ENCODE data around the gene FANCE.

FANCE gene

DNA sequence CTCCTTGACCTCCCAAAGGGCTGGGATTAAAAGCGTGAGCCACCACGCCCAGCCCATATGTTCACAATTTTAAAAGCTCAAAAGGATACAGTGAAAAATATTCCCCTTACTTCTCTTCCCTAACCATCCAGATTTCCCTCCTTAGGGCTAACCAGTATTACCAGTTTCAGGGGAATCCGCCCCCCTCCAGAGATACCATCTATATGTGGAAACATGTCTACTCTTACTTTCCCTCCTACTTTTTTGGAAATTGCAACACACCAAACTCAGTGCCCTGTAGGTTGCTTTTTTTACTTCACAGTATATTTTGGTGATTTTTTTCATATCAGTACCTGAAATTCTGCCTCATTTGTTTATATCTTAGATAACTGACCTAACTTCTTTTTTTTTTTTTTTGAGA, 9.1 kb downstream of the FANCE start:
- no peak overlapping the region for H3K4me3 ChIP-seq (ENCODE audit: low read depth, low read length)
- DNase-seq (ENCODE audit: low read depth): no peak
- in situ Hi-C loops (cut with HindIII; ENCODE audit: low sequenced_read_pairs): no loop called here
- TF ChIP-seq, protein P1, sequence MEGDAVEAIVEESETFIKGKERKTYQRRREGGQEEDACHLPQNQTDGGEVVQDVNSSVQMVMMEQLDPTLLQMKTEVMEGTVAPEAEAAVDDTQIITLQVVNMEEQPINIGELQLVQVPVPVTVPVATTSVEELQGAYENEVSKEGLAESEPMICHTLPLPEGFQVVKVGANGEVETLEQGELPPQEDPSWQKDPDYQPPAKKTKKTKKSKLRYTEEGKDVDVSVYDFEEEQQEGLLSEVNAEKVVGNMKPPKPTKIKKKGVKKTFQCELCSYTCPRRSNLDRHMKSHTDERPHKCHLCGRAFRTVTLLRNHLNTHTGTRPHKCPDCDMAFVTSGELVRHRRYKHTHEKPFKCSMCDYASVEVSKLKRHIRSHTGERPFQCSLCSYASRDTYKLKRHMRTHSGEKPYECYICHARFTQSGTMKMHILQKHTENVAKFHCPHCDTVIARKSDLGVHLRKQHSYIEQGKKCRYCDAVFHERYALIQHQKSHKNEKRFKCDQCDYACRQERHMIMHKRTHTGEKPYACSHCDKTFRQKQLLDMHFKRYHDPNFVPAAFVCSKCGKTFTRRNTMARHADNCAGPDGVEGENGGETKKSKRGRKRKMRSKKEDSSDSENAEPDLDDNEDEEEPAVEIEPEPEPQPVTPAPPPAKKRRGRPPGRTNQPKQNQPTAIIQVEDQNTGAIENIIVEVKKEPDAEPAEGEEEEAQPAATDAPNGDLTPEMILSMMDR (IDR thresholded peaks at IDR 0.05; ENCODE audit: low read depth, low read length, missing control alignments): no peak

DNA sequence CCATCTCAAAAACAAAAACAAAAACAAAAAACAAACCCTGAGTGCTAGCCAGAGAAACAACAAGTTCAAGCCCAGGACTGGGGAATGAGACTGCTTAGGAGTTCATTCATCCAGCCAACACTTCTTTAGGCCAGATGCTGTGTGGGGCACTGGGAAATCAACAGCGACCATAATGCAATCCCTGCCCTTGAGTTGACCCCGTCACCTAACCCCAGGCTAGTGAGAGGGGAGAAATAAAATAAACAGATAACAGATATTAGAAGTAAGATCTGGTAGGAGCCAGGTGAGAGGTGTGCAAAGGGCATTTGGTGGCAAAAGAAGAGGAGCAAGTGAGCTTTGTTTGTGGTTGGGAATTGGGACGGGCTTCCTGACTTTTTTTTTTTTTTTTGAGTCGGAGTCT, 11.2 kb downstream of the FANCE start:
- in situ Hi-C loops (cut with HindIII; ENCODE audit: low sequenced_read_pairs): no loop called here
- no peak overlapping the region for H3K4me3 ChIP-seq (ENCODE audit: low read depth, low read length)
- TF ChIP-seq, protein P1 (IDR thresholded peaks at IDR 0.05; ENCODE audit: low read depth, low read length, missing control alignments): no peak
- DNase-seq (ENCODE audit: low read depth): no peak

DNA sequence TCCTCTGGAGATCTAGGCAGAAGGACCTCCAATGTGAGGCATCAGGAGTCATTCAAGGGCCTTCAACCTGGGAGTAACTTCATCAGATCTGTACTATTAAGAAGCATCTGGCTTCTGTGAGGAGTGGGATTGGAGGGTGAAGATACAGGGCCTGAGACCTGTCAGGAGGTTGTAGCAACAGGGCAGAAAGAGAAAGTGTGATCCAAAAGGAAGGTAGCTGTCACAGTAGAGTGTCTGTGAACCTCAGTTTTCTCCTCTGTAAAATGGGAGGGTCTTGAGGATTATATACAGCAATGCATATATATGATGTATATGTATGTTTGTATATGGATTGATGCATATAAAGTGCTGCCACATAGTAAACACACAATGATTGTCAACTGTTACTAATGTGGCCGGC, 13.5 kb downstream of the FANCE start:
- H3K4me3 ChIP-seq (ENCODE audit: low read depth, low read length): no peak overlapping the region
- DNase-seq (ENCODE audit: low read depth): no peak
- TF ChIP-seq, protein P1 (IDR thresholded peaks at IDR 0.05; ENCODE audit: low read depth, low read length, missing control alignments): no peak
- in situ Hi-C loops (cut with HindIII; ENCODE audit: low sequenced_read_pairs): no loop called here

DNA sequence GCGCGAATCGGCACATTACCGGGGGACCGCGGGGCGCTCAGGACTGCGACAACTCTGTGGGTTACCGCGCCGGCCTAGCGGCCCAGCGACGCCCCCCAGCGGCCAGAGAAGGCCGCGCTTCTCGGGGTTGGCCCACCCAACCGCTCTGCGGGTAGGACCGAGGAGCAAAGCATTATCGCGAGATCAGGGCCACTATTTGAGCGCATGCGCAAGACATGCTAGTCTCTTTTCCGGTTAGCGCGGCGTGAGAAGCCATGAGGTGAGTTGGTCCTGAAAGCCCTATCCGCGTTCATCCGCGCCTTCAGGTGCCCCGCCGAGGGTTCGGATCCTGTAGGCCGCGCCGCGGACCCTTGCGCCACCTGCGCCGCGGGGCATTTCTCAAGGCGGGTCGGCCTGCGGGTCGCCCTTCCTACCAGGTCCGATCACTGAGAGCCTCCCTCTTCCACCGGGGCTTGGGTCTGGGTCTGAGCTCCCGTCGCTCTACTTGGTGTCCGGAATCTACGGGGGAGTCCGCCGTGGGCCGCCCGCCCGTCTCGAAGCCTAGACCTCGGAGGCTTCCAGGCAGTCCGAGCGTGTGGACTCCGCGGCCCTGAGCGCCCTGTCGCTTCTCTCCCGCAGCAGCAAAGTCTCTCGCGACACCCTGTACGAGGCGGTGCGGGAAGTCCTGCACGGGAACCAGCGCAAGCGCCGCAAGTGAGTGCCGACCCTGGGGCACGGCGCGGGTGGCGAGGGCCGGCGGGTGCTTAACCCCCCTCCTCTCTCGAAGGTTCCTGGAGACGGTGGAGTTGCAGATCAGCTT, 16.2 kb downstream of the FANCE start, which contains the start of gene RPL10A:
TSS of gene RPL10A (plus strand) at position 221 of the 799 bp plus-strand sequence. CDS start at position 255, 34 bp downstream.
- peak; percentile 94 for DNase-seq (ENCODE audit: low read depth)
- peak within 1 kb of the TSS; percentile 95 for H3K4me3 ChIP-seq (ENCODE audit: low read depth, low read length)
- TF ChIP-seq, protein P1 (IDR thresholded peaks at IDR 0.05; ENCODE audit: low read depth, low read length, missing control alignments): peak; percentile 97
- in situ Hi-C loops (cut with HindIII; ENCODE audit: low sequenced_read_pairs): no loop called here

DNA sequence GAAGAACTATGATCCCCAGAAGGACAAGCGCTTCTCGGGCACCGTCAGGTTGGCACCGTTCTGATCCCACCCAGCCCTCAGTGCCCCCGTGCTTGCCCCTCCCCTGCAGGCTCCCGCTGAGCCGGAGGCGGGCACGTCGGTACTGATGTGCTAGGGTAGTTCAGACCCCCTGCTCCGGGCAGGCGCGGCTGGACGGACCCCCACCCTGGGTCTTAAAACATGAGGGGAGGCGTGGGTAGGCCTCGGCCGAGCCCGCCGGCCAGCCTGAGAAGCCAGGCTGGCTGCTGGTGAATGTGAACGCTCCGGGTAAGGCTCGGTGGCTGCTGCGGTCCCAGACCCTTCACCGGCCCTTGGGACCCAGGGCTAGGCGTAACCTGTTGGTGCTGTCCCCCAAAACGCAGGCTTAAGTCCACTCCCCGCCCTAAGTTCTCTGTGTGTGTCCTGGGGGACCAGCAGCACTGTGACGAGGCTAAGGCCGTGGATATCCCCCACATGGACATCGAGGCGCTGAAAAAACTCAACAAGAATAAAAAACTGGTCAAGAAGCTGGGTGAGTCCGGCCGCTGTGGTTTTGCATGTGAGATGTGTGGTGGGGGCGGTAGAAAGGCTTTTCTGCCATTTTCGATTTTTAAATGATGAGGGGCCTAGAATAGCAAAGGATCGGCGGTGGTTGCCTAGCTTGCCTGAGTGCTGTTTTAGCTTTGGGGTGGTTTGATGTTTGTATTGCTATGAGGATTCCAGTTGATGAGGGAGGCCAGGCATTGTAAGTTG, 17.0 kb downstream of the FANCE start:
- in situ Hi-C loops (cut with HindIII; ENCODE audit: low sequenced_read_pairs): no loop called here
- no peak for DNase-seq (ENCODE audit: low read depth)
- TF ChIP-seq, protein P1 (IDR thresholded peaks at IDR 0.05; ENCODE audit: low read depth, low read length, missing control alignments): no peak
- H3K4me3 ChIP-seq (ENCODE audit: low read depth, low read length): peak overlapping the region; percentile 95

DNA sequence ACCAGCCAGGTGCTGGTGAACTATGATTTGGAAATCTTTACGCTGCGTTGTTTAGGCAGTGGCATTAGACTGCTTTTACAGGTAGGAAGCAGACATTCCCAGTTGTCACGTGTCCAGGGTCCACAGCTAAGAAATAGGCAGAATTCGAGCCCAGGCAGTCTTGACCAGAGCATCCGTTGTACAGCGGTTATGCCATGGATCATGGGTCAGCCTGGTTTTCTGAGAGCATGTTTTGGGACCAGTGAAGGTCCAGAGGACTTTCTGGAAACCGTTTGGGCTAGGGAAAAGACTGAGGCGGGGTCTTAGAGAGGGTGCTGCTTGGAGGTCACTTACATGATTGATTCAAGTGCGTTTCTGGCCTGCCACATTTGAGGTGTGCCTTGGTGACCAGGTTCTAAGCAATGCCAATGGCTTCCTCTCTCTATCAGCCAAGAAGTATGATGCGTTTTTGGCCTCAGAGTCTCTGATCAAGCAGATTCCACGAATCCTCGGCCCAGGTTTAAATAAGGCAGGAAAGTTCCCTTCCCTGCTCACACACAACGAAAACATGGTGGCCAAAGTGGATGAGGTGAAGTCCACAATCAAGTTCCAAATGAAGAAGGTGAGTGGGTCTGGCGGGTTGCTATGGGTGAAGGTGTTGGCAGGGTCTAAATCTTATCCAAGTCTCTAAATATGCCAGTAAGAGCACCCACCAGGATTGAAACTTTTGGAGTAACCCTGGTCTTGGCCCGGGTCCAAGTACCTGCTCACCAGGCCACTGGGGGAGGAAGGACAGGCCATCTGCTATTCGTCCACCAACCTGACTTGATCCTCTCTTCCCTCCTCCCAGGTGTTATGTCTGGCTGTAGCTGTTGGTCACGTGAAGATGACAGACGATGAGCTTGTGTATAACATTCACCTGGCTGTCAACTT, 17.9 kb downstream of the FANCE start:
- in situ Hi-C loops (cut with HindIII; ENCODE audit: low sequenced_read_pairs): no loop called here
- DNase-seq (ENCODE audit: low read depth): no peak
- H3K4me3 ChIP-seq (ENCODE audit: low read depth, low read length): peak overlapping the region; percentile 95

More for the DNA sequence above, 17.9 kb downstream of the FANCE start:
- TF ChIP-seq, protein P1 (IDR thresholded peaks at IDR 0.05; ENCODE audit: low read depth, low read length, missing control alignments): no peak
